Measurements from ENCODE around the gene EPAS1. TPM values are rescaled to one million over a fixed set of nuclear protein-coding genes. Genes with fewer than 3 reads are reported as not detected.

The EPAS1 gene
- total RNA-seq, 1 experiment from 2014 or later, result 43.2 TPM

- H3K4me3 ChIP-seq (ENCODE audit: low read length), result no peak overlapping the region
- H2AFZ ChIP-seq (ENCODE audit: low read length), result no peak overlapping the region
- H3K36me3 ChIP-seq (ENCODE audit: low read depth, low read length), result peaks cover 6% of the 10 kb centered on the region; the same call in 1 of the 2 replicates
- H3K9me2 ChIP-seq (replicated peaks; ENCODE audit: low read length), result no peaks in the 10 kb centered on the region
- H3K79me2 ChIP-seq (ENCODE audit: low read length), result no peaks in the 10 kb centered on the region
- 0 out of 2 replicates have a peak, but pooled peaks cover 6% of the 10 kb centered on the region for H4K20me1 ChIP-seq (ENCODE audit: low read length)
- intact Hi-C loops (cut with micrococcal nuclease), result no loop called here
- no peak overlapping the region for H3K9ac ChIP-seq (ENCODE audit: low read length)
- H3K4me2 ChIP-seq (ENCODE audit: low read length), result no peak overlapping the region
- DNase-seq (no peak), ATAC-seq (no peak)
- no TSS peak for BruUV-seq (replicated peaks)
- ChIA-PET POLR2A (ENCODE audit: unreplicated experiment) (no interaction called here), CTCF (no interaction called here)
- no peak overlapping the region for H3K27ac ChIP-seq (ENCODE audit: low read length)
- TF ChIP-seq EZH2 (IDR thresholded peaks at IDR 0.05; ENCODE audit: low read length, unreplicated experiment), result no peak
- TF ChIP-seq EZH2phosphoT487 (IDR thresholded peaks at IDR 0.05; ENCODE audit: borderline replicate concordance, low read length), result no peak
- TF ChIP-seq CTCF (conservative IDR thresholded peaks at IDR 0.05; ENCODE audit: low read depth, low read length), result no peak
- H3K27me3 ChIP-seq (ENCODE audit: low read length), result no peaks in the 10 kb centered on the region
- no peaks in the 10 kb centered on the region for H3K4me1 ChIP-seq (ENCODE audit: insufficient read depth, low read length)
- no peaks in the 10 kb centered on the region for H3K9me3 ChIP-seq (ENCODE audit: low read length)
- H3F3A ChIP-seq (ENCODE audit: low read length, unreplicated experiment), result no peaks in the 10 kb centered on the region
These were observed 51.9 kb downstream of the EPAS1 start for GRCh38 chr2:46349115-46349547.

- no peak overlapping the region for H3K4me2 ChIP-seq (ENCODE audit: low read length)
- ATAC-seq (no peak), DNase-seq (no peak)
- H3F3A ChIP-seq (ENCODE audit: low read length, unreplicated experiment), result no peaks in the 10 kb centered on the region
- intact Hi-C loops (cut with micrococcal nuclease), result no loop called here
- H3K9me3 ChIP-seq (ENCODE audit: low read length), result no peaks in the 10 kb centered on the region
- no peaks in the 10 kb centered on the region for H3K27me3 ChIP-seq (ENCODE audit: low read length)
- H3K4me1 ChIP-seq (ENCODE audit: insufficient read depth, low read length), result no peaks in the 10 kb centered on the region
- no peaks in the 10 kb centered on the region for H3K9me2 ChIP-seq (replicated peaks; ENCODE audit: low read length)
- POLR2A ChIA-PET (ENCODE audit: unreplicated experiment), result no interaction called here
- H2AFZ ChIP-seq (ENCODE audit: low read length), result no peak overlapping the region
- H3K27ac ChIP-seq (ENCODE audit: low read length), result no peak overlapping the region
- CTCF ChIA-PET, result no interaction called here
- H3K9ac ChIP-seq (ENCODE audit: low read length), result no peak overlapping the region
- no peak overlapping the region for H3K4me3 ChIP-seq (ENCODE audit: low read length)
- no TSS peak for BruUV-seq (replicated peaks)
- TF ChIP-seq EZH2phosphoT487 (IDR thresholded peaks at IDR 0.05; ENCODE audit: borderline replicate concordance, low read length), result no peak
- no peak for TF ChIP-seq EZH2 (IDR thresholded peaks at IDR 0.05; ENCODE audit: low read length, unreplicated experiment)
- TF ChIP-seq CTCF (conservative IDR thresholded peaks at IDR 0.05; ENCODE audit: low read depth, low read length), result no peak
- H3K79me2 ChIP-seq (ENCODE audit: low read length), result no peaks in the 10 kb centered on the region
- peaks cover 6% of the 10 kb centered on the region; the same call in 1 of the 2 replicates for H3K36me3 ChIP-seq (ENCODE audit: low read depth, low read length)
- 0 out of 2 replicates have a peak, but pooled peaks cover 6% of the 10 kb centered on the region for H4K20me1 ChIP-seq (ENCODE audit: low read length)
These were observed 53.0 kb downstream of the EPAS1 start for GRCh38 chr2:46350029-46350689.

GRCh38 chr2:46351098-46351749, 54.0 kb downstream of the EPAS1 start:
- Histone ChIP-seq H2AFZ (ENCODE audit: low read length) (no peak overlapping the region), H3K4me3 (ENCODE audit: low read length) (no peak overlapping the region), H3F3A (ENCODE audit: low read length, unreplicated experiment) (no peaks in the 10 kb centered on the region), H3K36me3 (ENCODE audit: low read depth, low read length) (peaks cover 6% of the 10 kb centered on the region; the same call in 1 of the 2 replicates), H3K9me3 (ENCODE audit: low read length) (no peaks in the 10 kb centered on the region), H3K9ac (ENCODE audit: low read length) (no peak overlapping the region), H3K4me2 (ENCODE audit: low read length) (no peak overlapping the region), H4K20me1 (ENCODE audit: low read length) (0 out of 2 replicates have a peak, but pooled peaks cover 3% of the 10 kb centered on the region), H3K27ac (ENCODE audit: low read length) (no peak overlapping the region), H3K9me2 (replicated peaks; ENCODE audit: low read length) (no peaks in the 10 kb centered on the region), H3K27me3 (ENCODE audit: low read length) (no peaks in the 10 kb centered on the region), H3K4me1 (ENCODE audit: insufficient read depth, low read length) (no peaks in the 10 kb centered on the region), H3K79me2 (ENCODE audit: low read length) (no peaks in the 10 kb centered on the region)
- CTCF ChIA-PET, result no interaction called here
- BruUV-seq (replicated peaks), result no TSS peak
- POLR2A ChIA-PET (ENCODE audit: unreplicated experiment), result no interaction called here
- intact Hi-C loops (cut with micrococcal nuclease), result no loop called here
- DNase-seq (no peak), ATAC-seq (no peak)
- TF ChIP-seq EZH2phosphoT487 (IDR thresholded peaks at IDR 0.05; ENCODE audit: borderline replicate concordance, low read length) (no peak), EZH2 (IDR thresholded peaks at IDR 0.05; ENCODE audit: low read length, unreplicated experiment) (no peak), CTCF (conservative IDR thresholded peaks at IDR 0.05; ENCODE audit: low read depth, low read length) (no peak)
